ENCODE results near the gene TP53I11. TPM values are rescaled to one million over a fixed set of nuclear protein-coding genes. Genes with fewer than 3 reads are reported as not detected.

TP53I11 gene
- total RNA-seq, 2 donors from 2014 or later, result 21.8 to 91.0 TPM

GRCh38 chr11:44990665-44991064 is 40.0 kb upstream of the TP53I11 start:
- no peak for ATAC-seq
- WGBS, 2 donors, result 69 to 70% methylated on average over 5 of the region's 5 CpGs
- no peaks in the 10 kb centered on the region for H3K27me3 ChIP-seq
- H3K36me3 ChIP-seq (replicated peaks in 1 of 2; ENCODE audit: insufficient read depth in 1 of 2, low read depth in 2 of 2), result no peaks in the 10 kb centered on the region
- H3K4me3 ChIP-seq, result no peak overlapping the region
- TF ChIP-seq POLR2A (IDR thresholded peaks at IDR 0.05), result no peak
- TF ChIP-seq, protein P1, sequence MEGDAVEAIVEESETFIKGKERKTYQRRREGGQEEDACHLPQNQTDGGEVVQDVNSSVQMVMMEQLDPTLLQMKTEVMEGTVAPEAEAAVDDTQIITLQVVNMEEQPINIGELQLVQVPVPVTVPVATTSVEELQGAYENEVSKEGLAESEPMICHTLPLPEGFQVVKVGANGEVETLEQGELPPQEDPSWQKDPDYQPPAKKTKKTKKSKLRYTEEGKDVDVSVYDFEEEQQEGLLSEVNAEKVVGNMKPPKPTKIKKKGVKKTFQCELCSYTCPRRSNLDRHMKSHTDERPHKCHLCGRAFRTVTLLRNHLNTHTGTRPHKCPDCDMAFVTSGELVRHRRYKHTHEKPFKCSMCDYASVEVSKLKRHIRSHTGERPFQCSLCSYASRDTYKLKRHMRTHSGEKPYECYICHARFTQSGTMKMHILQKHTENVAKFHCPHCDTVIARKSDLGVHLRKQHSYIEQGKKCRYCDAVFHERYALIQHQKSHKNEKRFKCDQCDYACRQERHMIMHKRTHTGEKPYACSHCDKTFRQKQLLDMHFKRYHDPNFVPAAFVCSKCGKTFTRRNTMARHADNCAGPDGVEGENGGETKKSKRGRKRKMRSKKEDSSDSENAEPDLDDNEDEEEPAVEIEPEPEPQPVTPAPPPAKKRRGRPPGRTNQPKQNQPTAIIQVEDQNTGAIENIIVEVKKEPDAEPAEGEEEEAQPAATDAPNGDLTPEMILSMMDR (IDR thresholded peaks at IDR 0.05), result no peak
- DNase-seq, result peak in 1 of 4 donors; percentile 15
- no peaks in the 10 kb centered on the region for H3K9me3 ChIP-seq
- intact Hi-C loops (cut with DNase I), result no loop called here
- peak overlapping the region in 3 of 4 donors; percentile 44 to 85 (median 52) for H3K27ac ChIP-seq
- H3K4me1 ChIP-seq, result peaks cover 65% of the 10 kb centered on the region

DNA sequence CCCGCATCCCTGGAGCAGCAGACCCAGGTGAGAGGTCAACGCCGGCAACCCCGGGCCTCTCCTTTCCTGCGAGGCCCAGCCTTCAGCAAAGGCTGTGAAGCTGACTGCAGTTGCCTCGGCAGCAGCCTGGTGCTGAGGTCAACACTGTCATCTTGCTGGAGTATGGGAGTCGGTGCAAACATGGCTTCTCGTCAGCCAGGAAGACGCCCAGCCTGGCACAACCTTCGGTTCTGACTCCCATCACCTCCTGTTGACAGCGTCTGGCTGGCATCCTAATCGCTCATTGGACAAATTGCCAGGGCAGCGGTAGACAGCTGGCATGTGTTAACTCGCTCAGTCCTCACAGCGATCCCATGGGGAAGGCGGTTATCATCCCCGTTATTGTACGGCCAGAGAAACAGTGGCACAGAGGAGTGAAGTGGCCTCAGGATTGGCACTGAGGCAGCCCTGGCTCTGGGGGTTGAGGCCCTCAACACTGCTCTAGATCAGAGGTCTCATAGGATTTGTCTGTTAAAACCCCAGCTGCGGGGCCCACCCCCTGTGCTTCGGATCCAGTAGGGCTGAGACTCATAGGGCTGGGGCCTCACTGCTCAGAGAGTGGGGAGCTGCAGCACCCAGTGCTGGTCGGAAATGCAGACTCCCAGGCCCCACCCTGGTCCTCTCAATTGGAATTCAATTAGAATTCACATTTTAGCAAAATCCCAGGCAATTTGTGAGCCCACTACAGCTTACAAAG is 39.3 kb upstream of the TP53I11 start:
- intact Hi-C loops (cut with DNase I), result no loop called here

DNA sequence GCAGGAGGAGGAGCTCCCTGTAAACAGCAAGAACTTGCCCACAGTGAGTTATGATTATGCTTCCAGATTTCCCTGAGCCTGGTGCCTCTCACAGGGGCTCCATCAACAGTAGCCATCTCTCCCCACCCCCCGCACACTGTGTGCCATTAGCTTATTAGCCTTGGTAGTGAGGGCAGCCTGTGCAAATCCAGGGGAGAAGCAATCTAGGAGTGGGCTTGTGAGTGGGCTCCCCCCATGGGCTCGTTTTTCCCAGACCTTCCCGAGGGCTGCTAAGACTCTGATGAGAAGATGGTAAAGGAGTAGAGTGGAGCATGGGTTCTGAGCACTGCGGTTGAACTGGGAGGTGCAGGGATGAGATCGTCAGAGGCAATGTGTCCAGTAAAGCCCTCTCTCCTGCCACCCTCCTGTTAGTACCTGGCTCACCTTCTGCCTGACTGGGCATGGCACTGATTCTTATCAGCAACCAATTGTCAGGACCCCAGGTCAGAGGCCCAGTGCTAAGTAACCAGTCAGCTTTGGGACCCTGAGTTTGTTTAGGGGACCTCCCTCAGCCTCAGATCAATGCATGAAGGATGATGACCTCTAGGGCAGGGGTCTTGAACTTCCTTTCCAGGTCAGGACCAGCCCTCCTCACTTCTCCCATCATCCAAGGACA is 38.4 kb upstream of the TP53I11 start:
- Histone ChIP-seq H3K4me1 (peaks cover 50% of the 10 kb centered on the region), H3K9me3 (no peaks in the 10 kb centered on the region), H3K4me3 (no peak overlapping the region), H3K36me3 (replicated peaks in 1 of 2; ENCODE audit: insufficient read depth in 1 of 2, low read depth in 2 of 2) (no peaks in the 10 kb centered on the region), H3K27ac (peak overlapping the region in 1 of 4 donors; percentile 85), H3K27me3 (no peaks in the 10 kb centered on the region)
- TF ChIP-seq, protein P1 (IDR thresholded peaks at IDR 0.05), result no peak
- no peak for TF ChIP-seq POLR2A (IDR thresholded peaks at IDR 0.05)
- DNase-seq, result peak in 1 of 4 donors; percentile 8
- WGBS, 2 donors, result 86 to 87% methylated on average over 5 of the region's 5 CpGs
- ATAC-seq, result no peak
- intact Hi-C loops (cut with DNase I), result no loop called here

More for the DNA sequence above, 39.3 kb upstream of the TP53I11 start:
- Histone ChIP-seq H3K9me3 (no peaks in the 10 kb centered on the region), H3K4me1 (peaks cover 58% of the 10 kb centered on the region), H3K27me3 (no peaks in the 10 kb centered on the region), H3K36me3 (replicated peaks in 1 of 2; ENCODE audit: insufficient read depth in 1 of 2, low read depth in 2 of 2) (no peaks in the 10 kb centered on the region), H3K4me3 (no peak overlapping the region), H3K27ac (peak overlapping the region in 3 of 4 donors; percentile 44 to 85 (median 52))
- DNase-seq (peak; percentile 86 to 91 (median 89)), ATAC-seq (peak; percentile 60)
- TF ChIP-seq POLR2A (IDR thresholded peaks at IDR 0.05), result no peak
- TF ChIP-seq, protein P1 (IDR thresholded peaks at IDR 0.05), result no peak
- 36 to 55% methylated on average over 7 to 21 of the region's 21 CpGs for WGBS, 2 donors

DNA sequence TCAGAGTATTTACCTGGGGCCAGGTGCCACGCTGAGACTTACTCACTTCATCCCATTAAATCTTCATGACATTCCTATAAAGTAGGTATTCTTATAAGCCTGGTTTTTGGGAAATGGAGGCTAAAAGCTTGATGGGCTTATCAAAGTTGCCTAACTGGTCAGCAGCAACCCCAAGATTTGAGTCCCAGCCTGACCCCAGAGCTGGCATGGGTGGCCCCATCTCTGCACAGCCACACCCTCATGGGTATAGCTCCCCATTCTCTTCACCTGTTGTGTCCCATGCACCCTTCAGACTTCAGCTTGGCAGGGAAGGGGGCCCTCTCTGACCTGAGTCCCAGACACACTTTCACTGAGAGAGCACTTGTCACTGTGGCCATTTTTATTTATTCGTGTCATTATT is 37.4 kb upstream of the TP53I11 start:
- DNase-seq (no peak), ATAC-seq (no peak)
- intact Hi-C loops (cut with DNase I), result no loop called here
- Histone ChIP-seq H3K9me3 (no peaks in the 10 kb centered on the region), H3K4me3 (no peak overlapping the region), H3K27ac (no peak overlapping the region), H3K4me1 (peaks cover 42% of the 10 kb centered on the region), H3K27me3 (no peaks in the 10 kb centered on the region), H3K36me3 (replicated peaks in 1 of 2; ENCODE audit: insufficient read depth in 1 of 2, low read depth in 2 of 2) (no peaks in the 10 kb centered on the region)
- TF ChIP-seq, protein P1 (IDR thresholded peaks at IDR 0.05), result no peak
- no peak for TF ChIP-seq POLR2A (IDR thresholded peaks at IDR 0.05)
- WGBS, 2 donors, result 85 to 98% methylated on average over 2 of the region's 2 CpGs

All from body of pancreas (tissue), 4 donors.